ENCODE results near the gene RPS6KA2.
A peak's percentile ranks its signal among the peaks of the same experiment; 100 is the strongest.
"Not testable (repeated sequence)": the region's sequence is repeated elsewhere in the genome, so short reads cannot be mapped to it uniquely, and the experiment has no call there.

RPS6KA2 gene

GRCh38 chr6:166545156-166546034 lies 81.7 kb downstream of the RPS6KA2 start:
- DNase-seq: no peak

- DNase-seq: no peak
Observed at GRCh38 chr6:166544296-166544605, 82.8 kb downstream of the RPS6KA2 start.

DNA sequence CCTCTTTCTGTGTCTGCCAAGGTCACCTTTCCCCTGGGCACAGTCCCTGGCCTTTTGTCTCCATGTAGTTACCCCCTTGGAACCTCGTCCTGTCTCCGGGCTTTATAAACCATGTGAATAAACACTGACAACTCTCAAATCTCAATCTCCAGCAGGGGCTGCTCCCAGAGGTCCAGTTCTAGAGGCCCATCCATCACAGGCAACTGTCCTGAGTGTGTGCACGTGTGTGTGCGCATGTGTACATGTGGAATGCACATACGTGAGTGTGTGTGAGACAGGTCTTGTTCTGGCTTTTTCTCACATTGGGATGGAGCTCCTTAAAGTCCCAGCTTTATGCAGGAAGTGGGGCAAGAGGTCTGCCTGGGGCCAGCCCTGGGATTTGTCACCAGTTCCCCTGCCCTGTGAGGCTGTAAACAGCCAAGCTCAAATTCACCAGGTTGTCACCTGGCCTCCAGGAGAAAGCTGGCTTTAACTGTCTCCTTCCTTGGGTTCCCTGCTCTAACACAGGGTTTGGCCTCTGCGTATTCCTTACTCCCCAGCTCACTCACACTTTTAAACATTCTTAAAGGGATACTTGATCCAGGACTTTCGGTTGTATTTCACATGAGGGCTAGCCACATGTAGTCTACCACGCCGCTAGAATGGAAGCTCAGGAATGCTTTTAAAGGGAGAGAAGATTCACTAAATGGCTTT lies 83.3 kb downstream of the RPS6KA2 start:
- no peak for DNase-seq

DNA sequence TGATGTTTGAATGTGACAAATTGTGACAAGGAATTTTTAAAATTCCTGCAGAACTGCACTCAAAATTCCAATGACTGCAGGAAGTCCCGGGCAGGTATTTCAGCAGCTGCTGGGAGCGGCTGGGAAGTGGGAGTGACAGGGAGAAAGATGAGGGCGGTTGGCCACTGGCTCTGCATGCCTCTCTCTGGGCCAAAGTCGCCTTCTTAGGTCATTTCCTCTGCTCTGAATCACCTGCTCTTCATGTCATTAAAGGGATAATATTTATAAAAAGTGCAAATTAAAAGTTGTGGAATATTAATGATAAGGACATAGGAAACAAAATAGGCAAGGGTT lies 84.5 kb downstream of the RPS6KA2 start:
- DNase-seq: no peak

- DNase-seq: no peak
Observed at GRCh38 chr6:166541876-166542579, 85.0 kb downstream of the RPS6KA2 start.

- peak in 1 of 2 experiments; percentile 16 for DNase-seq
Observed at GRCh38 chr6:166541366-166541765, 85.7 kb downstream of the RPS6KA2 start.

DNA sequence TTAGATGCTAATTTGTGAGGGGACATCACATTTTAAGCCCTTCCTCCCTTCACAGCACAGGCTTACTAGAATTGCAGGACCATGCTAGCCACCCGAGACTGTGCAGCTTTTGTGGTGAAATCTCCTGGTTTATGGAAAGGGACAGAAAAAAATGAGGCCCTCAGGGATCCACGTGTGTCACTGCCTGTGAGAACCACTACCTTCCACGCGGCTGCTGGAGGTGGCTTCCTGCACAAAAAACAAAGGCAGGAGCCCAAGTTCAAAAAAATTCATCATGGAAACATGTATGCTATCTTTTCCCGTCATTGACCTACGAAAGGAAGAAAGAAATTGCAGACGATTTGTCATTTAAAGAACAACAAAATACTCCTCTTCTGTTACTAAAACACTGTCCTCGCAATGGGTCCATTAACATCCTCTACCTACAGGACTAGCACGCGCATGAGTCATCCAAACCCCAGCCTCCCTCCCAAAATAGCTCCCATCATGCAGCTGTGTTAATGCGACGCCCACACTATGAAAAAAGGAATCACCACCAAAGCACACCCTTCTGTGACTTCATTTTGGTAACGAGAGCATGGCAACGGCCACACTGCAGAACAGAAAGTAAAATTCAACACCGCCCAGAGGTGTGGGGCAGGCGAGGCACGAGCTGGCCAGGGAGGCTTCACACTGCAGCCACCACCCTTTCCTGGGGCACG lies 86.3 kb downstream of the RPS6KA2 start:
- peak; percentile 57 to 68 for DNase-seq

- no peak for DNase-seq
Observed at GRCh38 chr6:166539543-166539942, 87.5 kb downstream of the RPS6KA2 start.

DNA sequence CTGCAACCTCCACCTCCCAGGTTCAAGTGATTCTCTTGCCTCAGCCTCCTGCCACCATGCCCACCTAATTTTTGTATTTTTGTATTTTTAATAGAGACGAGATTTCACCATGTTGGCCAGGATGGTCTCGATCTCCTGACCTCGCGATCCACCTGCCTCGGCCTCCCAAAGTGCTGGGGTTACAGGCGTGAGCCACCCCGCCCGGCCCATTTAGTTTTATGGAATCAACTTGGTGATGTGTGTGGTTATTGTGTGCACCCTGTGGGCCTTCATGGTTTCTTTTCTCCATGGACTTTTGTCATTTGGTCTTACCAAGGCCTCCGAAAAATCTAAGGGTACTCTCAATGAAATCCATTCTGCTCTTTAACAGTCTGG lies 88.1 kb downstream of the RPS6KA2 start:
- not testable (repeated sequence) for DNase-seq

- DNase-seq: no peak
Observed at GRCh38 chr6:166538297-166539010, 88.6 kb downstream of the RPS6KA2 start.

- DNase-seq: no peak
Observed at GRCh38 chr6:166534658-166535406, 92.2 kb downstream of the RPS6KA2 start.

GRCh38 chr6:166533205-166533824 lies 93.7 kb downstream of the RPS6KA2 start:
- no peak for DNase-seq

GRCh38 chr6:166532302-166532701 lies 94.7 kb downstream of the RPS6KA2 start:
- DNase-seq: no peak

- no peak for DNase-seq
Observed at GRCh38 chr6:166530211-166531095, 96.6 kb downstream of the RPS6KA2 start.

DNA sequence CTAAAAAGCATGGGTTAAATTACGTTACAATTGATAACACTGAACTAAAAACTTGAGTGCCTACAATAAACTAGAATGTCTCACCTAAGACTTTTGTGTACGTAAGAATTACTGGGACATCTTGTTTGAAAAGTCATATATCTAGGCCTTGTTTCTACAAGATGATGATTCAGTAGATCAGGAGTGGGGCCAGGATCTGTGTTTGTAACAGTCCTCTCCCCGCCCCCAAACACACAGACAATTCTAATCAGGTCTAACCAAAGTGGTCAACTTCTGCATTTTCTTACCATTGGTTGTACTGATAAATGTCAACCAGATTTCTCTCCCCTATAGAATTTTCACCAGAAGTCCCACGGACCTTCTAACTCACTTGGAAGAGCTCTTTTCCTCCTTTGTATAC lies 97.5 kb downstream of the RPS6KA2 start:
- no peak for DNase-seq

DNA sequence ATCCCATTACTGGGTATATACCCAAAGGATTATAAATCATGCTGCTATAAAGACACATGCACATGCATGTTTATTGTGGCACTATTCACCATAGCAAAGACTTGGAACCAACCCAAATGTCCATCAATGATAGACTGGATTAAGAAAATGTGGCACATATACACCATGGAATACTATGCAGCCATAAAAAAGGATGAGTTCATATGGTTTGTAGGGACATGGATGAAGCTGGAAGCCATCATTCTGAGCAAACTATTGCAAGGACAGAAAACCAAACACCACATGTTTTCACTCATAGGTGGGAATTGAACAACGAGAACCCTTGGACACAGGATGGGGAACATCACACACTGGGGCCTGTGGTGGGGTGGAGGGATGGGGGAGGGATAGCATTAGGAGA lies 98.0 kb downstream of the RPS6KA2 start:
- not testable (repeated sequence) for DNase-seq

DNA sequence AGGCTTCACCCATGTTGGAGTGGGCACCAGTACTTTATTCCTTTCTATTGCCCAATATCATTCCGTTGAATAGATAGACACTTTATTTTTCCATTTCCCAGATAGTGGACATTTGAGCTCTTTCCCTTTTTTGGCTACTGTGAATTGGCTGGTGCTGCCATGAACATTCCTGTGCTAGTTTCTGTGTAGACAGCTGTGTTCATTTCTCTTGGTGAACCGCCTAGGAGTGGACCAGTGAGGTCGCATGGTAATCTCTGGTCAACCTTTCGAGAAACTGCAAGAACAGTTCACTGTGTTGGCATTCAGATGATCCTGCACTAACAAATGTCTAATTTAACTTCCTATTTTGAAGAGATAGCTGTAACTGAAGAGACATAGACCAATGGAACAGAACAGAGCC lies 99.2 kb downstream of the RPS6KA2 start:
- DNase-seq: no peak

DNA sequence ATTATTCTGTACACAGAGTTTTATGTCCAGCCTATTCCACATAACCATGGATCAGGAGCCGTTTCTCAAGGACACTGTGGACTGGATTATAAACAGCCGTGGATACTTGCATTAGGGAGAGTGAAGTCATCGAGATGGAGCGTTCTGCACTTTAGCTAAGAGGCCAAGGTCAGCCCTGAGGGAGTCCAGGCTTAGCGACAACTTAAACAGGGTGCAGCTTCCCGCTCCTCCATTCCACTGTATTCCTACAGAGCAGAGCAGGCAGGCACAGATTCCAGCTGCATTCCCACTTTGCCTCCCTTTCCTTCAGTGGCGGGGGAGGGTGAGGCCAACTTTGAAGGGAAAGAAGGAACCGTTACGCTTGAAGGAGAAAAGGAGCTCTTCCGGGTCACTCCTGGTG lies 100.1 kb downstream of the RPS6KA2 start:
- DNase-seq: no peak

DNA sequence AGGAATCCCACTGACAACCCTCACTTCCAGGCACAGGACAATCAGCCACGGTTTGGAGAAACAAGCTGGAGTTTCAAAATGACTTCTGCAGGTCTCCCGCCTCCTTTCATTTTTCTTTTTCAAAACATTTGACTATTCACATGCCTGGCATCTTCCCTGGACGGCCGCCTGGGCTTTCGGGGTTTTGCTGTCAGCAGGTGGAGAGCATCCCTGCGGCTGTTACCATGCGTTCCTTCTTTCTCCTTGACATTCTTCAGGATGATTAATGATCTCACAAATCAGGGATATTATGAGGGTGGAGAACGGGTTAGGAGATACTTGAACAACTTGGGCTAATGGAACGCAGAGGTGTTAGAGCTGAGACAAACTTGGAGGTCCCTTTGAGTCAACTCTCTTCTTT lies 101.5 kb downstream of the RPS6KA2 start:
- no peak for DNase-seq

All from activated CD4-positive, alpha-beta T cell treated with anti-CD3 and anti-CD28 coated beads, Interleukin-2, amount 50 U/mL, for 48 hours (primary cell).